LNCaP clone FGC (cell line): ENCODE results near the gene GET4.
"Not testable (repeated sequence)": the region's sequence is repeated elsewhere in the genome, so short reads cannot be mapped to it uniquely, and the experiment has no call there.

ENCODE experiments used
- DNase-seq: peaks from one replicate; pipeline ENCODE4 v3.0.0-alpha.2; 2011; ENCODE audit warnings: low read depth
- H3K4me3 ChIP-seq: 2 replicates; pipeline ENCODE4 v1.5.1; 2011; ENCODE audit warnings: mild to moderate bottlenecking, low read depth, low read length, control low read depth
- CTCF ChIP-seq: IDR thresholded peaks from 2 replicates; pipeline ENCODE4 v1.5.1; 2012; ENCODE audit warnings: mild to moderate bottlenecking; ENCODE audit not compliant: control insufficient read depth, insufficient read depth; ENCODE audit errors: extremely low read depth

Gene GET4

GRCh38 chr7:920351-921070 is 44.2 kb downstream of the GET4 start:
- H3K4me3 ChIP-seq = no peak overlapping the region
- no peak for DNase-seq
- no peak for TF ChIP-seq CTCF

GRCh38 chr7:921071-921461 is 44.7 kb downstream of the GET4 start:
- no peak for TF ChIP-seq CTCF
- H3K4me3 ChIP-seq = no peak overlapping the region
- no peak for DNase-seq

- H3K4me3 ChIP-seq = no peak overlapping the region
- no peak for TF ChIP-seq CTCF
- DNase-seq = no peak
Measured at GRCh38 chr7:921581-922333, 45.4 kb downstream of the GET4 start.

- DNase-seq = no peak
Measured at GRCh38 chr7:922334-923107, 46.2 kb downstream of the GET4 start.

GRCh38 chr7:923108-924041 is 47.0 kb downstream of the GET4 start:
- DNase-seq = no peak
- no peak overlapping the region for H3K4me3 ChIP-seq
- no peak for TF ChIP-seq CTCF

More at GRCh38 chr7:922334-923107, 46.2 kb downstream of the GET4 start:
- no peak for TF ChIP-seq CTCF
- no peak overlapping the region for H3K4me3 ChIP-seq

- H3K4me3 ChIP-seq, DNase-seq: not testable (repeated sequence)
Measured at GRCh38 chr7:924042-924441, 47.7 kb downstream of the GET4 start.
